Measurements from ENCODE around the gene STOML2. TPM values are rescaled to one million over a fixed set of nuclear protein-coding genes. Genes with fewer than 3 reads are reported as not detected.
"Not testable (repeated sequence)": the region's sequence is repeated elsewhere in the genome, so short reads cannot be mapped to it uniquely, and the experiment has no call there.

STOML2 gene, protein sequence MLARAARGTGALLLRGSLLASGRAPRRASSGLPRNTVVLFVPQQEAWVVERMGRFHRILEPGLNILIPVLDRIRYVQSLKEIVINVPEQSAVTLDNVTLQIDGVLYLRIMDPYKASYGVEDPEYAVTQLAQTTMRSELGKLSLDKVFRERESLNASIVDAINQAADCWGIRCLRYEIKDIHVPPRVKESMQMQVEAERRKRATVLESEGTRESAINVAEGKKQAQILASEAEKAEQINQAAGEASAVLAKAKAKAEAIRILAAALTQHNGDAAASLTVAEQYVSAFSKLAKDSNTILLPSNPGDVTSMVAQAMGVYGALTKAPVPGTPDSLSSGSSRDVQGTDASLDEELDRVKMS
- total RNA-seq, result 100 to 1,000 TPM; 130 to 138 TPM

DNA sequence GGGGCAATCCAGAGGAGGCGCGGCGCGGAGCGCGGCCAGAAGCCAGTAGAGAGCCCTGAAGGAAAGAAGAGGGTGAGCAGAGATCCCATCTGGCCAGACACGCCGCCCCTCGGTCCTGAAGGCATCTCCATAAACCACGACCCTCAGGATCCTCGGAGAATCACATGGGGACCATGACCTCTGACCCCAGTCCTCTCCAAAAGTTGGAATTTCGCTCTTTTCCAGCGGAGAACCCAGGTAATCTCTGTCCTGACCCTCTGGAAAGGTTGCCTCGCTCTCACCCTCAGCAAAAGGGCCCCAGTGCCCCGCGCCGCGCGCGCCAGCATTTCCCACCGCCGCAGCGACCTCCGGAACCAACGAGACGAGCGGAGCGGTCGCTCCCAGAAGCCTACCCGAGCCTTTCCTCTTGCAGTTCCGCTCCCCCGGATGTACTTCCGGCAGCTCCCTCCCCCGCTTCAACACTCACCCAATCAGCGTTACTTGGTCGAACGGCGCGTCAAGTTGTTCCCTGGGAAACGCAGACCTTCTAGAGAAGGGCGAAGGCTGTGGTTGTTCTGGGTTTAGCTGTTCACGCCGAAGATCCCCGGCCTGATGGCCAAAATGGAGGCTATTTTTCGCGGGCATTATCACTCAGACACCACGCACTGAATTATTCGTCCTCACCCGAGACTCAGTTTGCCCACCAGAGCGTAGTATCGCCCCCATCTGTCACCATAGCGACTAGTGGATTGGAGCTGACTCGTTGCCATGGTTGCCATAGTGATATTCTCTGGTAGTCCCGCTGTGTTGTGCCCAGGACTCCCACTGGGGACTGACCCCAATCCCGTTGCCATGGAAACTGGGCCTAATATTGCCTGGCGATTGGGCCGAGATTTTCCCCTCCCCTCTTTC, at the start of gene STOML2:
Gene STOML2, minus strand, starts transcription at position 363 of the 891 bp plus-strand sequence. Its CDS starts 37 bp downstream, at position 326.
- peak within 1 kb of the TSS; percentile 97 for H3K4me3 Mint-ChIP-seq
- peak; percentile 96 for DNase-seq
- peak; percentile 93 for ATAC-seq
- no peaks in the 10 kb centered on the region for H3K9me3 Mint-ChIP-seq (ENCODE audit: insufficient read depth)
- H3K36me3 Mint-ChIP-seq (ENCODE audit: low read depth), result peaks cover 43% of the 10 kb centered on the region
- peak within 1 kb of the TSS; percentile 96 for H3K27ac Mint-ChIP-seq
- CTCF ChIA-PET, result interaction anchor here (0.7 to 2.9 kb wide), 12 partner anchors 8 to 593 kb away, joined by 3 to 11 read pairs (median 5); partner anchors contain the start of genes ATOSB, FANCG and VCP
- peaks cover 40% of the 10 kb centered on the region for H3K4me1 Mint-ChIP-seq (ENCODE audit: low read depth)
- no peaks in the 10 kb centered on the region for H3K27me3 Mint-ChIP-seq (ENCODE audit: low read depth)
- POLR2A ChIA-PET, result interaction anchor here (0.7 to 3.1 kb wide), 8 partner anchors 9 to 555 kb away, joined by 3 to 33 read pairs (median 10); partner anchors contain the start of genes ATOSB, CCDC107, FANCG and RMRP

DNA sequence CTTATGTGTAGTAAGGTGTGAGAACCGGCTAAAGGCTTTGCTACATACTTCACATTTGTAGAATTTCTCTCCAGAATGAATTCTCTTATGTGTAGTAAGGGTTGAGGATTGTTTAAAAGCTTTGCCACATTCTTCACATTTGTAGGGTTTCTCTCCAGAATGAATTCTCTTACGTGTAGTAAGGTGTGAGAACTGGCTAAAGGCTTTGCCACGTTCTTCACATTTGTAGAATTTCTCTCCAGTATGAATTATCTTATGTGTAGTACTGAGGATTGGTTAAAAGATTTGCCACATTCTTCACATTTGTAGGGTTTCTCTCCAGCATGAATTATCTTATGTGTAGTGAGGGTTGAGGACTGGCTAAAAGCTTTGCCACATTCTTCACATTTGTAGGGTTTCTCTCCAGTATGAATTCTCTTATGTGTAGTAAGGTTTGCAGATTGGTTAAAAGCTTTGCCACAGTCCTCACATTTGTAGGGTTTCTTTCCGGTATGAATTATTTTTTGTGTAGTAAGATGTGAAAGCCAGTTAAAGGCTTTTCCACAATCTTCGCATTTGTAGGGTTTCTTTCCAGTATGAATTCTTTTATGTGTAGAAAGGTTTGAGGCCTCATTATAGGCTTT, 45.1 kb upstream of the STOML2 start:
- H3K36me3 Mint-ChIP-seq (ENCODE audit: low read depth); H3K4me3 Mint-ChIP-seq; POLR2A ChIA-PET; H3K27me3 Mint-ChIP-seq (ENCODE audit: low read depth); CTCF ChIA-PET; DNase-seq; H3K27ac Mint-ChIP-seq; ATAC-seq; H3K4me1 Mint-ChIP-seq (ENCODE audit: low read depth): not testable (repeated sequence)
- H3K9me3 Mint-ChIP-seq (ENCODE audit: insufficient read depth), result peaks cover 31% of the 10 kb centered on the region

DNA sequence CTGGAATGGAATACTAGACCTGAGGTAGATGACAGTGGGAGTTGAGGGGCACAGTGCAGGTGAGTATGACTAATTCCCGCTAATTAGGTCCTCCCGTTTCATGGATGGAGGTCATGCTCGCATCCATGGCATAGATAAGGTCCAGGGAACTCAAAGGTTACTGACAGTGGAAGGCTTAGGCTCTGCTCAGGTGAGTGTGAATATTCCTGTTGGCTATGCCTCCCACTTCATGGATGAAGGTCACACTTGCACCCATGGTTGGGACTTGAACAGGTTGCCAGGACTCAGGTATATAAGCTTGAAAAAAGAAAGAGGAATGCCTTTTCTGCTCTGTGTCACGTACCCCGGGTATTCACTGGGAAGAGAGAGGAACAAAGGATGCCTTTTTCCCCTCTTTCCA, 39.1 kb upstream of the STOML2 start:
- POLR2A ChIA-PET, result no interaction called here
- Mint-ChIP-seq H3K36me3 (ENCODE audit: low read depth) (no peaks in the 10 kb centered on the region), H3K27ac (no peak overlapping the region), H3K27me3 (ENCODE audit: low read depth) (no peaks in the 10 kb centered on the region), H3K4me1 (ENCODE audit: low read depth) (no peaks in the 10 kb centered on the region), H3K9me3 (ENCODE audit: insufficient read depth) (peaks cover 16% of the 10 kb centered on the region), H3K4me3 (no peak overlapping the region)
- ATAC-seq (no peak), DNase-seq (no peak)
- CTCF ChIA-PET, result no interaction called here

DNA sequence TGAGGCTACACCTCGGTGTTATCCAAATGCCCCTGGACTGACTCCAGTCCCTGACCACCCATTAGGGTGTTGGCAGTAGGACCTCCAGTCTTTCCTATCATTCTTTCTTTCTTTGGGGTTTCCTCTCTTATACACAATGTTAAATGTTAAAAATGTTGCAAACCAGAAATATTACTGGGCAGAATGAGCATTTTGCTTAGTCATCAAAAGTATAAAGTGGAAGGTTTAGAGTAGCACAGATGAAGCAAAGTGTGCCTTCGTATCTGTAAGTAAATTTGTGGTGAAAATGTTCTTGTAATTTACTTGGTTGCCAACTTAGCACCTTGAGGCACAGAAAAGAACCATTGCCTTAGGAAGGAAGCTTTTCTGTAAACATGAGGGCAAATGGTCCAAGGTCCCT, 37.2 kb upstream of the STOML2 start:
- Mint-ChIP-seq H3K36me3 (ENCODE audit: low read depth) (no peaks in the 10 kb centered on the region), H3K9me3 (ENCODE audit: insufficient read depth) (peaks cover 13% of the 10 kb centered on the region)
- CTCF ChIA-PET, result no interaction called here

DNA sequence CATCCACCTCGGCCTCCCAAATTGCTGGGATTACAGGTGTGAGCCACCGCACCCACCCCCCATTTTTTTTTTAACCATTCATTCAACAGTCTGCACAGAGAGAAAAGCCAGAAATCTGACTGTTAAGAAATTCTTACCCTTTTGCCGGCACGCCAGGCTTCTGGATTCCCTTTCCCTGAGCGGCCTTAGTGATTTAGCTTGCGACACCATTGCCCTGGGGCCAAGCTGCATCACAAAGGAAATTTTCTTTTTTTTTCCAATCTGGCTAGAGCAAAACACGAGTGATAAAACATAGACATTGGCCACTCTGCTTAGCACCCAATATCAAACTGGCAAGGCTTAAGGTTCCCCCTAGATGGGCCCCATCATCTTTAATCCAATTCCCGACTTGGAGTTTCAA, 33.9 kb upstream of the STOML2 start:
- peaks cover 4% of the 10 kb centered on the region for H3K9me3 Mint-ChIP-seq (ENCODE audit: insufficient read depth)
- H3K27ac Mint-ChIP-seq, result no peak overlapping the region
- H3K4me1 Mint-ChIP-seq (ENCODE audit: low read depth), result no peaks in the 10 kb centered on the region
- no peak overlapping the region for H3K4me3 Mint-ChIP-seq
- DNase-seq, result no peak
- ChIA-PET POLR2A (no interaction called here), CTCF (no interaction called here)
- no peaks in the 10 kb centered on the region for H3K36me3 Mint-ChIP-seq (ENCODE audit: low read depth)
- no peaks in the 10 kb centered on the region for H3K27me3 Mint-ChIP-seq (ENCODE audit: low read depth)
- no peak for ATAC-seq

More for the DNA sequence above, 37.2 kb upstream of the STOML2 start:
- DNase-seq (no peak), ATAC-seq (no peak)
- Mint-ChIP-seq H3K27ac (no peak overlapping the region), H3K27me3 (ENCODE audit: low read depth) (no peaks in the 10 kb centered on the region), H3K4me1 (ENCODE audit: low read depth) (no peaks in the 10 kb centered on the region), H3K4me3 (no peak overlapping the region)
- POLR2A ChIA-PET, result no interaction called here

DNA sequence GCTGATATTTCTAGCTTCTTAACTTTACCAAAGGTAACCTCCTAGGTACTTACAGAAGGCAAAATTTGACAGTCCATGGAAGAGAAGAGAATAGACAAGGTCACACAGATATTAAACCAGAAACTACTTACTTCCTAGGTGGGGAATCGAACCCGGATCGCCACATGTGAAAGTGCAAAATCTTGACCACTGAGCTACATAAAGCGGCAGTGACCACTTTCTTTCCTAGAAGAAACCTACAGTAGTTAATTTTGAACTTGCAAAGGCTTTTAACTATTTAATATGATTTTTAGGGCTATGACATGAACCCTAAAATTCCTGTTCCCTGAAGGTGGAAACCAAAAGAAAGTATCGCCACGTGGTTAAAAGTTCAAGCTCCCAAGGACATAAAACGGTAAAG, 33.1 kb upstream of the STOML2 start:
- Mint-ChIP-seq H3K27ac (no peak overlapping the region), H3K4me3 (no peak overlapping the region), H3K4me1 (ENCODE audit: low read depth) (no peaks in the 10 kb centered on the region), H3K27me3 (ENCODE audit: low read depth) (no peaks in the 10 kb centered on the region), H3K36me3 (ENCODE audit: low read depth) (no peaks in the 10 kb centered on the region), H3K9me3 (ENCODE audit: insufficient read depth) (peaks cover 3% of the 10 kb centered on the region)
- ChIA-PET POLR2A (no interaction called here), CTCF (interaction anchor here (1.1 kb wide), 1 partner anchor 236 kb away, joined by 5 read pairs; no protein-coding TSS in a partner anchor)
- no peak for DNase-seq
- no peak for ATAC-seq

DNA sequence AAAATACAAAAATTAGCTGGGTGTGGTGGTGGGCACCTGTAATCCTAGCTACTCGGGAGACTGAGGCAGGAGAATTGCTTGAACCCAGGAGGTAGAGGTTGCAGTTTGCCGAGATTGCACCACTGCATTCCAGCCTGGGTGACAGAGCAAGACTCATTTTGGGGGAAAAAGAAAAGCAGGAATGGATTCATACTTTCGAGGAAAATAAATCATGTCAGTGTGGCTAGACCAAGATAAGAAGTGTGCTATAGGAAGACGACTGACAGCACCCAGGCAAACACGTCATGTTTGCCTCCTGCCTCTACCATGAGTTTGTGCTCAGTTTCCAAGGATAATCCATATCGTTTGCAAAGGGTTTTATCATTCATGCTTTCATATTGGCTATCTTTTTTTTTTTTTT, 32.0 kb upstream of the STOML2 start:
- H3K9me3 Mint-ChIP-seq (ENCODE audit: insufficient read depth), result no peaks in the 10 kb centered on the region
- H3K27ac Mint-ChIP-seq, result no peak overlapping the region
- no peak overlapping the region for H3K4me3 Mint-ChIP-seq
- POLR2A ChIA-PET, result no interaction called here
- H3K27me3 Mint-ChIP-seq (ENCODE audit: low read depth), result no peaks in the 10 kb centered on the region
- H3K4me1 Mint-ChIP-seq (ENCODE audit: low read depth), result no peaks in the 10 kb centered on the region
- DNase-seq, result no peak
- no peaks in the 10 kb centered on the region for H3K36me3 Mint-ChIP-seq (ENCODE audit: low read depth)
- CTCF ChIA-PET, result no interaction called here
- ATAC-seq, result no peak

DNA sequence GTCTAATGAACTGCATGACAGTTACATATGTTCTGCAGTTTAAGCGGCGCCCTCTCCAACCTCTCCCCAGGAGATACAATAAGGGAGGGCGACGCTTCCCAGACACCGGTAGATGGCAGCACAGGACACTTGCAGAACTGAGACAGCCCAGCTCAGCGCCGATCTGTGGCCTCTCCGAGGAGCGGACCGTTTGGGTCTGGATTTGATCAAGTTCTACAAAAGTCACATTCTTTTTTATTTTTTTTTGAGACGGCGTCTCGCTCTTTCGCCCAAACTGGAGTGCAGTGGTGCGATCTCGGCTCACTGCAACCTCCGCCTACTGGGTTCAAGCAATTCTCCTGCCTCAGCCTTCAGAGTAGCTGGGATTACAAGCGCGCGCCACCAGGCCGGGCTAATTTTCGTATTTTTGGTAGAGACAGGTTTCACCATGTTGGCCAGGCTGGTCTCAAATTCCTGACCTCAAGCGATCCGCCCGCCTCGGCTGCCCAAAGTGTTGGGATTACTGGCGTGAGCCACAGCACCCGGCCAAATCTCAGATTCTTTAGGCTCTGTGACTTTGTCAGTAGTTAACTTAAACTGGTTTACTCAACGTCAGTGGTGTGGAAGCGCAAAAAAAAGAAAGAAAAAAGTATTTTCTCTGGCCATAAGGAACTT, 14.1 kb upstream of the STOML2 start:
- CTCF ChIA-PET, result interaction anchor here (0.6 to 6.7 kb wide), 29 partner anchors 10 to 1103 kb away, joined by 3 to 77 read pairs (median 3); partner anchors contain the start of genes PIGO and STOML2
- no peaks in the 10 kb centered on the region for H3K27me3 Mint-ChIP-seq (ENCODE audit: low read depth)
- POLR2A ChIA-PET, result interaction anchor here (1.3 kb wide), 1 partner anchor 142 kb away, joined by 4 read pairs; no protein-coding TSS in a partner anchor
- ATAC-seq (peak; percentile 56), DNase-seq (peak; percentile 95)
- peaks cover 6% of the 10 kb centered on the region for H3K36me3 Mint-ChIP-seq (ENCODE audit: low read depth)
- peak overlapping the region; percentile 92 for H3K27ac Mint-ChIP-seq
- H3K4me3 Mint-ChIP-seq, result peak overlapping the region; percentile 95
- H3K9me3 Mint-ChIP-seq (ENCODE audit: insufficient read depth), result no peaks in the 10 kb centered on the region
- H3K4me1 Mint-ChIP-seq (ENCODE audit: low read depth), result peaks cover 36% of the 10 kb centered on the region

DNA sequence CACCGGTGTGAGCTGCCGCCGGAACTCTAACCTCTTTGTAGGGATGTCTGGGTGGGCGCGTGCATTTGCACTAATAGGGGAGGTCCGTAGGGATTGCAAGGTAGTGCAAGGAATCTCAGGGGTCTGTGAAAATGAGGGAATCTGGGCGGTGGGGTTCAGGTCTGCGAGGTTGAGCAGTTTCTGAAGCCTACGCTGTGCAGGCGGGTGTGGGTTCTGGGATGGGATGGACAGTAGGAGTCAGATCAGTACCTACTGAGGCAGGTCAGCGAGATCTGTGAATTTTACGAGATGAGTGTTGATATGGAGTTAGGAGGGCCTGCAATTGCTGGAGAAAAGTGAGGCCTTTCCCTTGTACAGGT, 13.6 kb upstream of the STOML2 start:
- Mint-ChIP-seq H3K27me3 (ENCODE audit: low read depth) (no peaks in the 10 kb centered on the region), H3K9me3 (ENCODE audit: insufficient read depth) (no peaks in the 10 kb centered on the region), H3K4me1 (ENCODE audit: low read depth) (peaks cover 41% of the 10 kb centered on the region), H3K4me3 (peak overlapping the region; percentile 95), H3K36me3 (ENCODE audit: low read depth) (peaks cover 6% of the 10 kb centered on the region), H3K27ac (peak overlapping the region; percentile 92)
- ATAC-seq (peak; percentile 1), DNase-seq (no peak)
- CTCF ChIA-PET, result interaction anchor here (0.7 to 6.7 kb wide), 24 partner anchors 11 to 1103 kb away, joined by 3 to 77 read pairs (median 4); partner anchors contain the start of gene STOML2
- POLR2A ChIA-PET, result interaction anchor here (0.7 to 1.7 kb wide), 4 partner anchors 18 to 616 kb away, joined by 3 to 5 read pairs (median 4); partner anchors contain the start of genes CREB3 and TLN1

DNA sequence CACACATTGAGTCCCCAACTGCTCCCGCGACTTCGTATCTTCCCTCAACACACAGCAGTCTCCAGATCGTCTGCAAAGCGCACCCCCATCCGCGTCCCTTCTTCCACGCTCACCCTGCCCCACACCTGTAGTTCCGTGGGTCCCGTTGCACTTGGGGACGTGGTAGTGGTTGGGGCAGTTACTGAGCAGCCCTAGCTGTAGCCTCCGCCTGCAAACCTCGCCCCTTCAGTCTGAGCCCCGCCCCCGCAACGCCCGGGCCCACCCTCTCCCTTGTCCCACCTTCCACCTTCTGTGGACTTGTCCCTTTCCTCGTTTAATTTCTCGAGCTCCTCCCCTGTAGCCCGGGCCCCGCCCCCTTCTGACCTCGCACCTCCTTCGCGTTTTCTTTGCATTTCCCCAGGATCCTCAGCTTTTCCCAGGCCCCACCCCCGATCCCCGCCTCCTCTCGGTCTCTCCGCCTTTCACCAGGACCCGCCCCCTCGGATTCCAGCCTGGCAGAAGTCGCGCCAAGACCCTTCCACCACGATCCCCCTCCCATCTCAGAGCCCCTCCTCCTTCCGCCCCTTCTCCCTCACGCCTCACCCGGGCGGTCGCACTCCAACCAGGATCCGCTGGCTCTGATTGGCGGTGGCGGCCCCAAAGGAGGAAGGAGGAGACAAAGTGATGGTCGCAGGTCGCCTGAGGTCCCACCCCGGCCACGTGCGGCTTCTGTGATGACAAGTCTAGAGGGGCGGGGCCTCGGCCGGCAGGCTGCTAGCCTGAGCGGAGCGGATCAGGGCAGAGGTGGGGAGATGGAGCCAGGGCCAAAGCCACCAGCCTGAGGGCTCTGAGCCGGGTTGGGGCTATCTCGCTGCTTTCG, 13.0 kb upstream of the STOML2 start, which contains the start of gene ATOSB:
Gene ATOSB, minus strand, starts transcription at position 183 of the 859 bp plus-strand sequence. CDS start 7,588 bp downstream, outside the sequence.
- DNase-seq (peak; percentile 97), ATAC-seq (peak; percentile 71)
- H3K4me3 Mint-ChIP-seq, result peak within 1 kb of the TSS; percentile 95
- H3K36me3 Mint-ChIP-seq (ENCODE audit: low read depth), result peaks cover 6% of the 10 kb centered on the region
- POLR2A ChIA-PET, result interaction anchor here (0.6 to 2.9 kb wide), 9 partner anchors 13 to 616 kb away, joined by 3 to 33 read pairs (median 4); partner anchors contain the start of genes ARHGEF39, CREB3, PIGO and STOML2
- H3K27ac Mint-ChIP-seq, result peak within 1 kb of the TSS; percentile 92
- CTCF ChIA-PET, result interaction anchor here (0.7 to 6.7 kb wide), 14 partner anchors 11 to 469 kb away, joined by 3 to 77 read pairs (median 5); partner anchors contain the start of genes GALT and PIGO
- H3K9me3 Mint-ChIP-seq (ENCODE audit: insufficient read depth), result no peaks in the 10 kb centered on the region
- no peaks in the 10 kb centered on the region for H3K27me3 Mint-ChIP-seq (ENCODE audit: low read depth)
- peaks cover 44% of the 10 kb centered on the region for H3K4me1 Mint-ChIP-seq (ENCODE audit: low read depth)

Measured in activated CD8-positive, alpha-beta T cell treated with anti-CD3 and anti-CD28 coated beads, Interleukin-2, amount 10 ng/mL, durations not matched to agents 7 days and 5 days (primary cell).